D721Med (cell line): ENCODE data around the gene SLC30A10.
A peak's percentile ranks its signal among the peaks of the same experiment; 100 is the strongest.

Source experiments
- DNase-seq: peaks from one replicate; pipeline ENCODE4 v3.0.0; 2011; ENCODE audit warnings: low spot score; ENCODE audit not compliant: insufficient read length
- FAIRE-seq: peaks from 2 replicates; lab custom pipeline; 2011; peaks lifted over from hg19 to GRCh38; lab: Jason Lieb, UNC
- CTCF ChIP-seq: IDR thresholded peaks from 2 replicates; pipeline ENCODE4 v1.5.1; 2012; ENCODE audit warnings: mild to moderate bottlenecking, control low read depth; ENCODE audit not compliant: insufficient read depth; ENCODE audit errors: missing control alignments

The SLC30A10 gene

GRCh38 chr1:219927956-219928790 lies at the start of gene SLC30A10:
TSS of gene SLC30A10 (minus strand) at chr1:219928557. CDS start at chr1:219928440, 117 bp downstream.
- DNase-seq, result peak; percentile 64
- TF ChIP-seq CTCF, result peak; percentile 21
- no peak for FAIRE-seq

DNA sequence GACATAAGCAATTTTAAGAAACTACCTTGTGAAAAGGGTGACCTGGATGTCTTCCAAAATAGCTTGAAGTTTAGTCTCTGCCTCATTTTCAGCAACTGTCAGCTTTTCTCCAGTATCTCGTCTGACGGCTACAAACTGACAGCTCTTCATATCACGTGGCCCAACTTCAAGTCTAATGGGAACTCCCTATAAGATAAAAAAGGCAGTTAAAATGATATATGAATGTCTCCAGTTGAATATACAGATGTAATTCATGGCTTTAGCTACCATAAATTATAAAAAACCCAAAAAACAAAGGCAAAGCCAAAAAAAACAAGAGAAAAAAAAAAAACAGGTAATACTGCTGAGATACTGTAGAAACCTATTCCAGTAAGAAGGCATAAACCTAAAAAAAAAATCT lies 44.9 kb upstream of the SLC30A10 start:
- no peak for TF ChIP-seq CTCF
- FAIRE-seq, result no peak
- DNase-seq, result no peak

GRCh38 chr1:219967361-219967760 lies 39.0 kb upstream of the SLC30A10 start:
- DNase-seq (no peak), FAIRE-seq (no peak)
- no peak for TF ChIP-seq CTCF

DNA sequence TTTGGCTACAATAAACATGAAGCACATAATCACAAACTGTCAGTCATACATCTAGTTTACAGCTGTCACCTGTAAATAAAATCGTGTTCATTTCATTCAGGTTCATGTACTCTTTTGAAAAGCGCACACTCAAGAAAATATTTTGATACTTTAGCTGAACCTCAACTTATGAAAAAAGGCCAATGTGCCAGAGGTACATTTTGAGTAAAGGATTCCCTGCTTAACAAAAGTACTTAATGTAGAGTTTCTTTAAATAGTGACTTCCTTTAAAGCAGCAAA lies 37.7 kb upstream of the SLC30A10 start:
- no peak for TF ChIP-seq CTCF
- FAIRE-seq (no peak), DNase-seq (no peak)

DNA sequence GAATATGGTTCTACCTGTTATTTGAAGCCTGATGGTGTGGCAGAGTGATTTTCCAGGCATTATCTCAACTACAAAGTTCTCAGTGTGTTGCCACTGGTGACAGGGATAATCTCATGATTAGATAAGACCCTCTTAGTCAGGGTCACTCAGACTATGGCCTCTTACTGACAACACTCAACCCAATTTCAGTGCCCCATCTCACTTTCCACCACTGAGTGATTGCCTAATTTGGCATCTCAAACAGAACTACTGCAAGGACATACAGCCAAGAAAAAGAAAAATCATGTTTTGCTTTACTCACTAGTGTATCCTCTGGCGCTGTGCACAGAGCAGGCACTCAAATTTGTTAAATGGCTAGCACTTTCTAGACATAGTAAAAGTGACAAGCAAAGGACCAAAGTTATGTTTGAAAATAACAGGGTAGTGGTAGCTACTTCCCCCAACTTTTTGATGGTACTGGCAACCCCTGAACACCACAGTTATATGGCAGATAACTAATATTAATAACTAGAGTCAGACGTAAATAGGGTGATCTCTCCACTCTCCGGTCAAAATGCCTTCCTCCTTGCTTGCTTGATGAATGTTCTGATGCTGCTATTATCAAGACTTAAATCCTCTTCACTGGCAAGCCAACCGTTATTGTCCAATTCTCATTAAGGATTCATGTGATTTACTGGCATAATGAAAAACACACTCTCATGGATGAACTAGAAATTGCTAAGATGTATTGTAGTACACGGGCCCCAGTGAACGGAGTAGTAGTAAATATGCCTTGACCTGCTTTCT lies 37.1 kb upstream of the SLC30A10 start:
- DNase-seq, result no peak
- FAIRE-seq, result peak; percentile 92
- TF ChIP-seq CTCF, result no peak

GRCh38 chr1:219963432-219963831 lies 35.1 kb upstream of the SLC30A10 start:
- TF ChIP-seq CTCF, result no peak
- no peak for DNase-seq
- no peak for FAIRE-seq

DNA sequence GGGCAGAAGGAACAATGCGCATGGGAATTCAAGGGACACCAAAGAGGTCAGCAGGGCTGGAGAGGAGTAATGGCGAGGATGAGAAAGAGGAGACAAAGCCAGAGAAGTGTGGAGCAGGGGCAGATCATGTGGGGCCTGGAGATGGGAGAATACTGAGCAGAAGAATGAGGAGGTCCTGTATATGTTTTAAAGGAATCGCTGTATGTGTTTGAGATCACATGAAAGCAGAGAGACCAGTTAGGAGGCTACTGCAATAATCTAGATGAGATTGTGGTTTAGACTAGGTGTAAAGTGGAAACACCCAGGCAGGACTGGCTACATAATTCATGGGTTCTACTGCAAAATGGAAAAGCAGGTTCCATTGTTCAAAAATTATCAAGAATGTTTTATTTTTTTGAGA lies 33.3 kb upstream of the SLC30A10 start:
- FAIRE-seq, result no peak
- no peak for DNase-seq
- no peak for TF ChIP-seq CTCF
